Gastroesophageal sphincter (tissue), 4 donors: ENCODE data around the gene SAYSD1. TPM values are rescaled to one million over a fixed set of nuclear protein-coding genes. Genes with fewer than 3 reads are reported as not detected.

Source experiments
- ATAC-seq: fragments of 150-250 bp; one replicate; pipeline ENCODE4 v1.9.1; 2016; ENCODE audit warnings: mild to moderate bottlenecking, moderate library complexity
- H3K27ac ChIP-seq, 4 donors: fragments of 200-600 bp; sonication (generic) in 3 of 4; 1 replicate in 3 of 4; 2 replicates in 1 of 4; pipeline ENCODE4 v1.5.1; 2016 to 2019
- H3K27me3 ChIP-seq: fragments of 200-600 bp; sonication (generic); one replicate; pipeline ENCODE4 v1.5.1; 2019
- H3K36me3 ChIP-seq, 2 donors: fragments of 200-600 bp; sonication (generic); one replicate each; pipeline ENCODE4 v1.5.1; 2019; ENCODE audit warnings: control low read depth in 1 of 2
- H3K4me1 ChIP-seq, 3 donors: fragments of 200-600 bp; sonication (generic); 1 replicate in 2 of 3; 2 replicates in 1 of 3; pipeline ENCODE4 v1.5.1; 2016 to 2019; ENCODE audit warnings: control low read depth in 2 of 3
- H3K4me3 ChIP-seq, 2 donors: fragments of 200-600 bp; sonication (generic); one replicate each; pipeline ENCODE4 v1.5.1; 2019; ENCODE audit warnings: mild to moderate bottlenecking in 1 of 2, moderate library complexity in 1 of 2
- H3K9me3 ChIP-seq, 3 donors: fragments of 200-600 bp; sonication (generic); one replicate each; pipeline ENCODE4 v1.5.1; 2017 to 2019; ENCODE audit warnings: control low read depth in 2 of 3
- EP300 ChIP-seq: sonication (generic); formaldehyde crosslinking; IDR thresholded peaks from one replicate; pipeline ENCODE4 v1.6.1; 2017; ENCODE audit warnings: antibody characterized with exemption, mild to moderate bottlenecking
- POLR2A ChIP-seq, 2 donors: fragments of 450-650 bp; IDR thresholded peaks; one replicate each; pipeline ENCODE4 v1.6.1; 2017; ENCODE audit warnings: antibody characterized with exemption in 2 of 2, mild to moderate bottlenecking in 2 of 2, moderate library complexity in 1 of 2
- POLR2AphosphoS5 ChIP-seq: sonication (generic); formaldehyde crosslinking; IDR thresholded peaks from one replicate; pipeline ENCODE4 v1.6.1; 2017; ENCODE audit warnings: antibody characterized with exemption
- WGBS, 2 donors: methylation state at CpG; one replicate each; pipeline ENCODE4 v1.1.5; 2018; ENCODE audit warnings: low coverage in 1 of 2; 5-methylcytosine and 5-hydroxymethylcytosine counted together
- total RNA-seq, 4 donors: library from RNA; depleted of rRNA; stranded (reverse); fragments of >200 nt; gene quantifications; one replicate each; pipeline ENCODE4 v1.1.0, GENCODE V29; 2016
- TF ChIP-seq, protein P1 (sequence below), 4 experiments: fragments of 200-600 bp in 2 of 4; fragments of 450-650 bp in 2 of 4; sonication (generic) in 1 of 4; IDR thresholded peaks; one replicate each; pipeline ENCODE4 v1.5.1; 2017 to 2019; ENCODE audit warnings: antibody characterized with exemption in 4 of 4, mild to moderate bottlenecking in 2 of 4, moderate library complexity in 2 of 4

SAYSD1 gene
- total RNA-seq, 4 donors from 2014 or later, result 16.4 to 23.2 (median 20.7) TPM

DNA sequence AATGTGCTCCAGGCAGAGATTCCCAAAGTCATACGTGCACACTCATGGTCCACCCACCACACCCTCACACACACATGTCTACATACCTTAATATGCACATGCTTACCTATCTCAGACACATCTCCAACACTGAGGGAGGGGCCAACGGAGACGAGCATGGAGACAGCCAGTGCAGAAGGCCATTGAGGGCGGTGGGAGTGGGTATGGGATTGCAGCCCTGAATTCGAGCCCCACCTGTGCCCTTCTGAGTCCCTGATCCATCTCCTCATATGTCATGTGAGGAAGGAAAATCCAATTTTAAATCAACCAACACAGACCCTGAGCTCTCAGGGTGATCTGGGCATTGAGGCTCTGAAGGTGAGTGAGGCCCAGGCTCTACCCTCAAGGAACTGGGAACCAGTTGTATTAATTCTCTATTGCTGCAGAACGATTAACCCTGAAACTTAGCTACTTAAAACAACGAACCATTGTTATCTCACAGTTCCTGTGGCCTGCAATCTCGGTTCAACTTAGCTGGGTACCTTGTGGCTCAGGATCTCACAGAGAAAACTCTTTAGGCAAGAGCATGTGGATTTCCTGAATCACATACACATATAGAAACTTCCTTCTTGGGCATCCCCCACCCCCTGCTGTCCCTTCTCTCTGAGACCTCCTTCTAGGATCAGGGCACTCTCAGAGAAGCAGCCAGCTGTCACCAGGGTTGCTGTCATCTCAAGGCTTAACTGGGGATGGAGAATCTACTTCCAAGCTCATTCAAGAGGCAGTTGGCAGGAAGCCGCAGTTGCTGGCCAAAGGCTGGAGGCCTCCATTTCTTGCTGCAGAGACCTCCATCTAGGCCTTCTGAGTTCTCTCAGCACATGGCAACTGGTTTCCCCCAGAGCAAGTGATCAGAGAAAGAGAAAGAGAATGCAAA lies 38.1 kb downstream of the SAYSD1 start:
- Histone ChIP-seq H3K27ac (no peak overlapping the region), H3K9me3 (no peaks in the 10 kb centered on the region), H3K27me3 (no peaks in the 10 kb centered on the region), H3K4me3 (no peak overlapping the region), H3K4me1 (no peaks in the 10 kb centered on the region), H3K36me3 (no peaks in the 10 kb centered on the region)
- no peak for TF ChIP-seq POLR2AphosphoS5
- TF ChIP-seq POLR2A (IDR thresholded peaks at IDR 0.05), result no peak
- TF ChIP-seq, protein P1, sequence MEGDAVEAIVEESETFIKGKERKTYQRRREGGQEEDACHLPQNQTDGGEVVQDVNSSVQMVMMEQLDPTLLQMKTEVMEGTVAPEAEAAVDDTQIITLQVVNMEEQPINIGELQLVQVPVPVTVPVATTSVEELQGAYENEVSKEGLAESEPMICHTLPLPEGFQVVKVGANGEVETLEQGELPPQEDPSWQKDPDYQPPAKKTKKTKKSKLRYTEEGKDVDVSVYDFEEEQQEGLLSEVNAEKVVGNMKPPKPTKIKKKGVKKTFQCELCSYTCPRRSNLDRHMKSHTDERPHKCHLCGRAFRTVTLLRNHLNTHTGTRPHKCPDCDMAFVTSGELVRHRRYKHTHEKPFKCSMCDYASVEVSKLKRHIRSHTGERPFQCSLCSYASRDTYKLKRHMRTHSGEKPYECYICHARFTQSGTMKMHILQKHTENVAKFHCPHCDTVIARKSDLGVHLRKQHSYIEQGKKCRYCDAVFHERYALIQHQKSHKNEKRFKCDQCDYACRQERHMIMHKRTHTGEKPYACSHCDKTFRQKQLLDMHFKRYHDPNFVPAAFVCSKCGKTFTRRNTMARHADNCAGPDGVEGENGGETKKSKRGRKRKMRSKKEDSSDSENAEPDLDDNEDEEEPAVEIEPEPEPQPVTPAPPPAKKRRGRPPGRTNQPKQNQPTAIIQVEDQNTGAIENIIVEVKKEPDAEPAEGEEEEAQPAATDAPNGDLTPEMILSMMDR (IDR thresholded peaks at IDR 0.05), result no peak
- TF ChIP-seq EP300, result no peak
- ATAC-seq, result no peak
- WGBS, 2 donors, result 75 to 82% methylated on average over 5 to 8 of the region's 9 CpGs

DNA sequence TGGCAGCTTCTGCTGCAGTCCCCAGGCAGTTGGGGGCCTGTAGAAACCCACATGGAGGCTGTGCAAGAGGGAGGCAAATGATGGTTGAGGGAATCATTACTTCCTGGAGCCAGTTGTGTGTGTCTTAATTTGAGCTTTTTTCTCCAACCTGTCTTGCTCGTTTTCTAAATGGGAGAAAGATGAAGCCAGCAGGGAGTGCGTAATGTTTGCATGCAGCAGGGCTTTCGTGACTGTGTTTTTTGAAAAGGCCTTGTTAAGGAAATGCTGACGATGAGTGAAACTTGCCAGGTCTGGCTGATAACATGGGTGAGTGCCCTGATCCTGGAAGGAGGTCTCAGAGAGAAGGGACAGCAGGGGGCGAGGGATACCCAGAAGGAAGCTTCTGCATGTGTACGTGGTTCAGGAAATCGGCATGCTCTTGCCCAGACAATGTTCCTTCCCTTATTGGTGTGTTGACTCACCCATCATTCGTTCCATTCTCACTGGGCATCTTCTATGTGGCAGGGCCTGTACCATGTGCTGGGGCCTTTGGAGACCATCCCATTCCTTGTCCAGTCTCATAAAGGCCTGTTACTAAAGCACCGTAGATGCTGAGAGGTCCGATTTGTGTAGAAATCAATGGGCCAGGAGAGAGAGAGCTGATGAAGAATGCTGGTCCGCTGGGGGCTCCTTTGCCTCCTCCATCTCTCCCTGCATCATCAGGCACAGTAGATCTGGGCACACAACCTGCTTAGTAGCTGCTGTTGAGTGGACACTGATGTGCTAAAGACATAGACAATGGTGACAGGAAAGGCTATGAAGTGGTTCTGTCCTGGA lies 39.0 kb downstream of the SAYSD1 start:
- Histone ChIP-seq H3K36me3 (no peaks in the 10 kb centered on the region), H3K9me3 (no peaks in the 10 kb centered on the region), H3K27ac (no peak overlapping the region), H3K4me3 (no peak overlapping the region), H3K27me3 (no peaks in the 10 kb centered on the region), H3K4me1 (no peaks in the 10 kb centered on the region)
- WGBS, 2 donors, result 61 to 74% methylated on average over 6 to 8 of the region's 11 CpGs
- no peak for ATAC-seq
- TF ChIP-seq POLR2A (IDR thresholded peaks at IDR 0.05) (no peak), POLR2AphosphoS5 (no peak), EP300 (no peak)
- TF ChIP-seq, protein P1 (IDR thresholded peaks at IDR 0.05), result no peak

DNA sequence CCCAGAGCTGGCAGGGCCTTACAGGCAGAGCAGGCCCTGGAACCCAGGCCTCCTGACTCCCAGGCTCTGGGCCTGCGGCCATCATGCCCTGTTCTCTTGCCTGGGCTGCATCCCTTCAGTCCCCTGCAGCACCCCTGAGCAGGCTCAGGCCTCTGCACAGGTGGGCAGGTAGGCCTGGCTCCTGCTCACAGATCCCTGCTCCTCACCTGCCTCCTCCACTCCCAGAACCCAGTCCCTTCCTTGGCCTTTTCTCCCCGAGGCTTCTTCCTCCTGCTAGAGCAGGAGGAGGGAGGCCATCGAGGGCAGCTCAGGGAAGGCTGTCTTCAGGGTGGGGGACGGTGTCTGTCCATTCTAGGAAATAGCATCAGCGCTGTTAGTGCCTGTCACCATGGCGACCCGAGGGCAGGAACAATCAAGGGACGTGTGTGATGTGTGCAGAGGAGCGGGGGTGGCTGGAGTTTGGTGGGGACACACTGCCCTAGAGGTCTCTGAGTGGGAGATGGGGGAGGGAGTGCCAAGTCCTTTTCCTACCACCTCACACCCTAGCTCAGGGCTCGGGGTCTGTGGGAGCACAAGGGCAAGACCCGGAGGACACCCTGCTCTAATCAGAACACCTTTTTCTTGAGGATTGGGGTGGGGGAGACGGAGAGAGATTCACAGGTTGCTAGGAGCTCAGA lies 39.8 kb downstream of the SAYSD1 start:
- 51 to 100% methylated on average over 1 to 5 of the region's 12 CpGs for WGBS, 2 donors
- Histone ChIP-seq H3K4me3 (no peak overlapping the region), H3K36me3 (no peaks in the 10 kb centered on the region), H3K4me1 (no peaks in the 10 kb centered on the region), H3K9me3 (no peaks in the 10 kb centered on the region), H3K27me3 (no peaks in the 10 kb centered on the region), H3K27ac (no peak overlapping the region)
- ATAC-seq, result no peak
- TF ChIP-seq POLR2AphosphoS5 (no peak), POLR2A (IDR thresholded peaks at IDR 0.05) (no peak), EP300 (no peak)
- TF ChIP-seq, protein P1 (IDR thresholded peaks at IDR 0.05), result no peak

DNA sequence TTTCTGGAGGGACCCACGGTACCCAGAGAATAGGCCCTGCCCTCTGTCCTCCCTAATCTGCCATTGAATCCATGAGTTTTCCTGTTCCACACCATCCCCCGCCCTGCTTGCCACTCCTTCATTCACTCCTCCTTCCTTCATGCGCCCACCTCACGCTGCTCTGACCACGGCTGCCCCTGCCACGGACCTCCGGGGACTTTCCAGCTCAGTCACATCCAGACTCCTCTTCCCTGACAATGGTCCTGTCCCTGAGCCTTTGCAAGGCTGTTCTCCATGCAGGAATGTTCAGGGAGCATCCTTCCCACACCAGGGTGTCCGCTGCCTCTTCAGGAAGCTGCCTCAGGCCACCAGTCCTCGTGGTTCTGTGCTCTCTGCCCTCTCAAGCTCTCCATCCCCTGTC lies 40.5 kb downstream of the SAYSD1 start:
- 78 to 85% methylated on average over 5 to 8 of the region's 9 CpGs for WGBS, 2 donors
- no peak for TF ChIP-seq POLR2AphosphoS5
- TF ChIP-seq, protein P1 (IDR thresholded peaks at IDR 0.05), result no peak
- no peak for TF ChIP-seq EP300
- no peak for TF ChIP-seq POLR2A (IDR thresholded peaks at IDR 0.05)
- Histone ChIP-seq H3K27ac (no peak overlapping the region), H3K4me1 (no peaks in the 10 kb centered on the region), H3K27me3 (no peaks in the 10 kb centered on the region), H3K36me3 (no peaks in the 10 kb centered on the region), H3K9me3 (no peaks in the 10 kb centered on the region), H3K4me3 (no peak overlapping the region)
- no peak for ATAC-seq
